GM21529 (cell line): Measurements from ENCODE around the gene LIN9.
"Not testable (repeated sequence)": the region's sequence is repeated elsewhere in the genome, so short reads cannot be mapped to it uniquely, and the experiment has no call there.

Source experiments
- ATAC-seq: cut with Tn5 transposase; IDR thresholded peaks from one replicate; pipeline ENCODE4 v1.9.1; 2021; ENCODE audit not compliant: unreplicated experiment

The LIN9 gene

GRCh38 chr1:226276077-226276682 is 32.8 kb downstream of the LIN9 start:
- ATAC-seq, result no peak

GRCh38 chr1:226274138-226274537 is 34.8 kb downstream of the LIN9 start:
- no peak for ATAC-seq

GRCh38 chr1:226272233-226272902 is 36.6 kb downstream of the LIN9 start:
- ATAC-seq, result not testable (repeated sequence)

GRCh38 chr1:226268421-226269124 is 40.4 kb downstream of the LIN9 start:
- no peak for ATAC-seq

- ATAC-seq, result no peak
Measured at GRCh38 chr1:226261818-226262217, 47.1 kb downstream of the LIN9 start.

GRCh38 chr1:226255380-226255779 is 53.6 kb downstream of the LIN9 start:
- no peak for ATAC-seq

- no peak for ATAC-seq
Measured at GRCh38 chr1:226253933-226254332, 55.0 kb downstream of the LIN9 start.

GRCh38 chr1:226252841-226253240 is 56.1 kb downstream of the LIN9 start:
- ATAC-seq, result not testable (repeated sequence)

GRCh38 chr1:226250511-226250910 is 58.5 kb downstream of the LIN9 start:
- ATAC-seq, result no peak

- ATAC-seq, result no peak
Measured at GRCh38 chr1:226248796-226249195, 60.2 kb downstream of the LIN9 start.

- no peak for ATAC-seq
Measured at GRCh38 chr1:226248091-226248490, 60.9 kb downstream of the LIN9 start.

GRCh38 chr1:226239421-226239820 is 69.5 kb downstream of the LIN9 start:
- ATAC-seq, result no peak

GRCh38 chr1:226236826-226237225 is 72.1 kb downstream of the LIN9 start:
- no peak for ATAC-seq

GRCh38 chr1:226233806-226234205 is 75.2 kb downstream of the LIN9 start:
- ATAC-seq, result no peak

- ATAC-seq, result no peak
Measured at GRCh38 chr1:226233293-226233692, 75.7 kb downstream of the LIN9 start.

- ATAC-seq, result no peak
Measured at GRCh38 chr1:226226601-226227000, 82.4 kb downstream of the LIN9 start.

- peak; percentile 82 for ATAC-seq
Measured at GRCh38 chr1:226223786-226224244, 85.1 kb downstream of the LIN9 start.

GRCh38 chr1:226223157-226223785 is 85.7 kb downstream of the LIN9 start, which contains the start of gene MIXL1:
Gene MIXL1 (plus strand): TSS chr1:226223664. CDS start chr1:226223682, 18 bp downstream.
- ATAC-seq, result peak; percentile 33

- ATAC-seq, result no peak
Measured at GRCh38 chr1:226222686-226223085, 86.3 kb downstream of the LIN9 start.

GRCh38 chr1:226220473-226221189 is 88.3 kb downstream of the LIN9 start:
- no peak for ATAC-seq

- no peak for ATAC-seq
Measured at GRCh38 chr1:226217273-226217672, 91.7 kb downstream of the LIN9 start.
